GM18868 (cell line): ENCODE data around the gene PBX3.

Experiments used
- ATAC-seq: cut with Tn5 transposase; IDR thresholded peaks from one replicate; pipeline ENCODE4 v1.9.1; 2021; ENCODE audit warnings: mild to moderate bottlenecking, moderate library complexity; ENCODE audit not compliant: unreplicated experiment

Gene PBX3

DNA sequence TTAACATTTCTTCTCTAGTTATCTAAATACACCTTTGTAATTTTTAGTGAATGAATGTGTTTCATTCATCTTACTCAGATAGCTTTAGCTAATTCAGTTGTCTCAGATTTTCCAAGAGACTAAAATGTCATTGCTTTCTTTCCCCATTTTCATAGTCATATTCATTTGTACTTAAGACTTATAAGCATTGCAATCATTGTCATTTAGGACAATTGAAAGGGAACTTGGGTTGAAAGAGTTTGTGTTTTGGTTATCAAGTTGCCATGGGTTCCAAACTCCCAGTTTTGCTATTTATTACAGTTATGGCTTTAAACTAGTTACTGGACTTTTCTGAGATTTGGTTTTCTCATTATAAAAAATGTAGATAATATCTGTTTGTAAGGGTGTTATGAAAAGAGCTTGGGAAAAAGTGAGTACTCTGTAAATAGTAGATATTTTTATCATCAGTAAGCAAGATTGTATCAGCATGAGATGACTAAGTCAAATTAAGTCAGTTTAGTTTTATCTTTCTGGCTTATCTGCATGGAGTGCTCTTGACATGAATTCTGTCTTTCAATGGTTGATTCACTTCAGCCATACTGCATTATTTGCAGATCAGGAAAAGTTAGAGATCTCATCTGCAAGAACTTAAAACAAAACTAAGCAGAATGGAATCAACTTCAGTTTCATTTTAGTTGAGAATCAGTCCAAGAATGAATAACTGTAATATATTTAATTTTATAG lies 107.5 kb downstream of the PBX3 start:
- ATAC-seq: no peak

DNA sequence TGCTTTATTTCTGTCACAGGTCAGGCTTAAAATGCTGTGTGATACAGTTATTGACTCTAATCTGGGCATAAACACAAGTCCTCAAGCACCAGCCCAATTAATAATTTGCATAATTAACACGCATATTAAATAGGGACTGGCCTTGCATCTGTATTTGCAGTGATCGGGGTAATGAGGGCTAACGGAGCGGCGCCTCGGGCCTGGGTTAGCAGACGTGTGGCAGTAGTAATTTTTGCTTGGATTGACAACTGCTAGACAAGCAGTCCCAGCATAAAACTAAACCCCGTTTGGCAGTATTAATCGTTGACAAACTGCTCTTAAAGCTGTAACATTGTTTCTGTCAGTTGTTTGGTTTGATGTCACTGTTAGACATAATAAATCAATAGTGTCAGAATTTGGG lies 109.2 kb downstream of the PBX3 start:
- ATAC-seq: no peak

DNA sequence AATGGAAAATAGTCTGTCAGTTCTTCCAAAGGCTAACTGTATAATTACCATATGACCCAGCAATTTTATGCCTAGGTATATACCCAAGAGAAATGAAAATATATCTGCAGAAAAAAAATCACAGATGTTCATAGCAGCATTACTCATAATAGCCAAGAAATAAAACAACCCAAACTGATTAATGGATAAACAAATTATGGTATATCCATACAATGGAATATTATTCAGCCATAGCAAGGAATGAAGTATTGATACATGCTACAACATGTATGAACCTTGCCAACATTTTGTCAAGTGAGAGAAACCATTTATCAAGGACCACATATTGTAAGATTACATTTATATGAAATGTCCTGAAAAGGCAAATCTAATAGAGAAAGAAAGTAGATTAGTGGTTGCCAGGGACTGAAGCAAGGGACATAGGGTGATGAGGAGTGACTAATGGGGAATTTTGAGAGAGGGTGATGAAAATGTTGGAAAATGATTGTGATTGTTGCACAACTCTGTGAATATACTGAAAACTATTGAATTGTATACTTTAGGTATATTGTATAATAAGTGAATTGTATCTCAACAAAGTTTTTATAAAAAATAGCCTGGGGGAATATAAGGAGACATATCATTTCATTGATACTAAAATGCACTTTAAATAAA lies 114.4 kb downstream of the PBX3 start:
- no peak for ATAC-seq

DNA sequence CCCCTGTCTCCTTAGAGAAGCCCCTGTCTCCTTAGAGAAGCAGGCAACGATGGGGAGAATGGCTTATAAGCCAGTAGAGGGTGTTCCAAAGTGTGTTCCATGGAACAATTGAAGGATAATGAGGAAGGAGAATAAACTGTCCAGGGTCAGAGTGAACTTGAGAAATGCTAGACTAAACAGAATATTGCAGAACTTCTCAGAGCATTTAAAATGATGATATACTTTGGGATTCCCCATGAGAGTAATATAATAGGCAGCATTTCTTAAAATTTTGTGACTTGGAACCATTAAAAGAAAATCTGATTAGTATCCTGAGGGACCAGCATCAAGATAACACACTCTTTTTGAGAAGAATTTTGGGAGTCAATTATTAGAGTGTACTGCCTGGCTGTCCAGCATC lies 116.8 kb downstream of the PBX3 start:
- ATAC-seq: no peak

DNA sequence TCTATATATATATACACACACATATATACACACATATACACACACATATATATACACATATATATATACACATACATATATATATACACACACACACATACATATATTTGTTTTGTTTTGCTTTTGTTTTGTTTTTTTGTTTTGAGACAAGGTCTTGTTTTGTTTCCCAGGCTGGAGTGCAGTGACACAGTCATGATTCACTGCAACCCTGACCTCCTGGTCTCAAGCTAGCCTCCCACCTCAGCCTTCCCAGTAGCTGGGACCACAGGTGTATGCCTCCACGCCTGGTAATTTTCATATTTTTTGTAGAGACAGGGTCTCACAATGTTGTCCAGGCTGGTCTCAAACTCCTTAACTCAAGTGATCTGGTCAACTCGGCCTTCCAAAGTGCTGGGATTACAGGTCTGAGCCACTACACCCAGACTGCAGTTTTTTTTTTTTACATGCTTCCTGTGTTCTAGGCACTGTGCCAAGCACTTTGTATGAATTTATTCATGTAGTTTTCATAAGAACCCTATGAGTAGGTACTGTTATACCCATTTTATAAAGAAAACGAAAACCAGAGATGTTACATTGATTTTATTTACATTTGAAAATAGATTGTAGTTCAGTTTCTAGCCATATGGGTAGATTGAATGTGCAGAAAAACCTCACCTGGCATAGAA lies 120.7 kb downstream of the PBX3 start:
- ATAC-seq: no peak

DNA sequence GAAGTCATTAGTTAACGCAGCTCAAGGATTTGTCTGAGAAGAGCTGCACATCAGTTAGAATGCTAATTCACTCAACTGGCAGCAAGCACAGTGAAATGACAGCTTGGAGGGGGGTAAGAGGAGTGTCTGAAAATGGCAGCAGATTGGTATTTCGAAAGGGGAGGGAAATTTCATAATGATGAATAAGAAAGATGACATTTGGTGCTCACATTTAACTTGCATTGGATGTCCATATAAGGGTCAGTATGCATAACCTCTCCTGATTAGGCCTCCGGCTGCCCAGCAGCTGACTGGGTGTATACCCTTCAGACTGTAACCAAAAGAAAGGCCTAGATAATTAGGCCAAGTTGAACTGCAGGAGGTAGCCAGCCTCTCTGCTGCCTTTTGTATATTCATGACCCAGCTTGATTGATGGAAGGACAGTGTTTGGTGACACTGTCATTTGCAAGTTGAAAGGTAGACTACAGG lies 131.0 kb downstream of the PBX3 start:
- no peak for ATAC-seq

DNA sequence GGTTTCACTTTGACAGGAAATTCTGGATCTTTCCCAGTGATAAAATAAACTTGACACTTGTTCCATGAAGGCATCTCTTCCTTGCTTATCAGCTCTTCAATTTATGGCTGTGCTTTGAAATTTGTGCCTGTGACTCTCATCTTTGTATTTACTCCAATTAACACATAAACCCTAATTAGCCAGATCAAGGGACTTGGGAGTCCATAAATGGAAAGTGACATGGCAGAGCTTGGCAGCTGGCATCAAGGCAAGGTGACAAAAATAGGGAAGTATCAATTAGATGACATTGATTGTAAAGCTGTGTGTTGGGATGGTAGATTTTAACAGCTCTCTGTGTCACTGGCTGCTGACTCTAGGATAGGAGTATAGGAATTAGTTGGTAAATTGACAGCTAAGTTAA lies 133.9 kb downstream of the PBX3 start:
- no peak for ATAC-seq

DNA sequence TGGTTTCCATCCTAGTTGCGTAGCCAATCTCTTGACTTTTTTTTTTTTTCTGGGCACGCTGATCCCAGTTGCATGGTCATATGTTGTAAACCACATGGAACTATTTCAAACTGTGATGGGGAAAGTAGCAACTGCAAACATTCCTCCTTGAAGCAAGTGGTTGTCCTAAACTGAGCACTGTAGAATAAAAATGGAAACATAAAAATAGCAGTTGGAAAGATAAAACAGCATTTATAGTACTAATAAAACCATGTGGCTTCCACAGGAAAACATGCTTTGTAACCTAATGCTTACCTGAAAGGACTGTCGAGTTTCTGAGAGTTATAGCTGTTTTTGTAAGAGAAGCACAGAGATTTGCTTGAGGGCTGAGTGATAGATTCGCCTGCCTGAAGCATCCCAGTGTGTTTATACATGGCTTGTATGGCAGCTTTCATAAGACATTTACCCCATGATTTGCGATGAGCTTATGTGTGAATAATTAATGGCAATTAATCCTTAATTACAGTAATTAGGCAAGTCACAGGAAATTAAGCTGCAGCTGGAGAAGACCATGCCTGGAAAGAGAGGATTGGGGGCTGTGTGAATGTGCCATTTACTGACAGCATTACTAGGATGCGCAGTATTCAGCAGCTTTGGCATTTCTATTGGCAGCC lies 136.5 kb downstream of the PBX3 start:
- ATAC-seq: no peak

DNA sequence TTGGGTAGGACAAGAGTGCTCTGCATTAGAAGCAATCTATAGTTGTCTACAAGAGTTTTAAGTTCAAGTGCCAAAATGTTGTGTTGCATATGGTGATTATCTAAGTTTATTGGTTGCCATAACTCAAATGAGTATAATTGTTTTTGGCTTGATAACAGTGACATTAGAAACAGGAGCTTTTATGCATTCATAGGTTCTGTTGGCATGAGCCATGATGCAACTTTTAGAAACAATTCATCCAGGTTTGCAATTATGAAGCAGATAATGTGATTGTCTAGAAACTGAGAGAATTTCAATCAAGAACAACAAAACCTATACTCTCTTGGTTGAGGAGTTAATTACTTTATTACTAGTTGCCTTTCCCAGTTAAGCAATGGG lies 137.0 kb downstream of the PBX3 start:
- ATAC-seq: no peak

DNA sequence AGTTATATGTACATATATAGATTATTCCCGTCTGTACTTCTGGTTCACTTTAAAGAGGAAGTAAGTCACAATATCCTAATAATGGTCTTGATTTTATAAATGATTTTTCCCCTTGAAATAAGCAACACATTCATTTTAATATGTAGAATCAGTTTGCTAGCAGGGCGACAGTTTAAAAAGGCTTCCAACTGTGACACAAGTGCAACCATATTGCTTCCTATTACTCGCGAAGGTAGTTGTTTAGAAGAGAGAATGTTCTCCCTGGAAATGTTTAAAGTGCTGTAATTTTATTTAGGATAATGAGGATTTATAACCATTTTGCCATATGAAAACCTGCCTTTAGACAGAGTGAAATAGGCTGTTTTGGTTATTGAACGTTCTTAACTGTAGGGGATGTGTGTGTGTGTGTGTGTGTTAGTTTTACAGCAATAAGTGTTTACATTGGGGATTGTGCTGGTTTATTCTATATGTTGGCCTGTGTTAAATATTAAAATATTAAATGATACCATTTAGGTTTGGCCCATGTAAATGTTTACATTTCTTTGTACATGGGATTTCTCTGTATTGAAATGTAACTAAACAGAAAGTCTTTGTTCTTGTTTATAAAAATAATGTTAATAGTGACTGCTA lies 138.3 kb downstream of the PBX3 start:
- no peak for ATAC-seq

DNA sequence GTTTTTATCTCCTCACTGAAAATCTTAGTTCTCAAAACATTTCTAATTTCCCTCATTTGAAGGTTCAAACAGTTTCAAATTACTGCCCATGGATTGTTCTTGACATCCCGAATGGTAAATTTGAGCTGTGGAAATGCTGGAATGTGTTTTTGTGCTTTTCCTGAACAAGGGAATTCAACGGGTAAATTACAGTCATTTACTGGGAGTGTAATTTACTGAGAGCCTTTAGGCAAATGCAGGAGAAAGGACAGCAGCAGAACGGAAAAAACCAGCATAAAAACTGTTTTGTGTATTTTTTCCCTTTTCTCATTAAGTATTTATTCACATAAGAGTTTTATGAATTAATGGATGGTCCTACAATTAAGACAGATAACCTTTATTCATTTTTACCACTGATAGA lies 139.2 kb downstream of the PBX3 start:
- ATAC-seq: no peak

DNA sequence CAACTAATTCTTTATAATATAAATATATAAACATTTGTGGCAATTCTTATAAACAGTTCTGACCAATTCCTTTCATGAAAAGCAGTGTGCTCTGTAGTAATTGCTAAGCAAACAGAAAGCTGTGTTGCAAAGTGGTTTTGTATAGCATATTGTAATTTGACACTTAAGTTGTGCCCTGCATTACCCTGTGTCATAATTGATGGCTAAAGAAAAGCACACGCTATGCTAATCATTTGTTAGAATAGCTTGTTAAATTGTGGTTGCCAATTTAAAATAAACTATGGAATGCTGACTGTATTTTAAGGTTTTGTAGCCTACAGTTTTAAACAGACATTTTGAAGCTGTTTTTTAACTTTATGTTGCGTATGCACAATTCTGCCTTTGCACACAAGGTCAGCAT lies 140.0 kb downstream of the PBX3 start:
- no peak for ATAC-seq

DNA sequence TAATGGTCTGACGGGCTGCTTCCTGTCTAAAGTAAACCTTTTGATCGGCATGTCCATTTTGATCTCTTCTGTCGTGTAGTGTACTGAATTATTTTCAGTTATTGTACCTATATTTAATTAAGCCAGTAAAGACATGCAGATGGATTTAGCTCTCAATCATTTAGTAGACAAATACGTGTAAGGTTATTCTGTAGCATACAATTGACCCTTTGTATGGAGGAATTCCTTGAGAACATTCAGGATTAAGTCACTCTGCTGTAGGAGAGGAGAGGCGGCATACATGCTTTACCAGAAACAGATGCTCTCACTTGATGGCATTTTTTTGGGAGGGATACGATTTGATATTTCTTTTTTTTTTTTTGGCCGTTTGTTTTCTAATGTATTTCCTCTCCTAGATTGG lies 141.0 kb downstream of the PBX3 start:
- no peak for ATAC-seq

DNA sequence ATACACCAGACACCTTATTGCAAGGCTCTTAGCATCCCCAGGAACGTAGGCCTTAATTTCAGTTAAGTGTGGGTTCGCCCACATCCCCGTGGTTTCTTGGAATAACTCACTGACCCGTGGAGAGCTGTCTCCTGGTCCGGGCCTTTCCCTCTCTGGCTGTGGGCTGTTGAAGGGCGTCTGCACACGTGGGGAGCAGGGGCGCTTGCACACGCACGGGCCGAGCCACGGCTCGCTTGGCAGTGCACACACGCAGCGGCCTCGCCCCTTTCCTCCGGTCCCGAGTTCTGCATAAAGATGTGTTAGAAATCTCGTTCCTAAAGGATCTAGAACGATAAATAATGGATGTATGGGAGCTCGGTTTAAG lies 141.9 kb downstream of the PBX3 start:
- ATAC-seq: no peak

DNA sequence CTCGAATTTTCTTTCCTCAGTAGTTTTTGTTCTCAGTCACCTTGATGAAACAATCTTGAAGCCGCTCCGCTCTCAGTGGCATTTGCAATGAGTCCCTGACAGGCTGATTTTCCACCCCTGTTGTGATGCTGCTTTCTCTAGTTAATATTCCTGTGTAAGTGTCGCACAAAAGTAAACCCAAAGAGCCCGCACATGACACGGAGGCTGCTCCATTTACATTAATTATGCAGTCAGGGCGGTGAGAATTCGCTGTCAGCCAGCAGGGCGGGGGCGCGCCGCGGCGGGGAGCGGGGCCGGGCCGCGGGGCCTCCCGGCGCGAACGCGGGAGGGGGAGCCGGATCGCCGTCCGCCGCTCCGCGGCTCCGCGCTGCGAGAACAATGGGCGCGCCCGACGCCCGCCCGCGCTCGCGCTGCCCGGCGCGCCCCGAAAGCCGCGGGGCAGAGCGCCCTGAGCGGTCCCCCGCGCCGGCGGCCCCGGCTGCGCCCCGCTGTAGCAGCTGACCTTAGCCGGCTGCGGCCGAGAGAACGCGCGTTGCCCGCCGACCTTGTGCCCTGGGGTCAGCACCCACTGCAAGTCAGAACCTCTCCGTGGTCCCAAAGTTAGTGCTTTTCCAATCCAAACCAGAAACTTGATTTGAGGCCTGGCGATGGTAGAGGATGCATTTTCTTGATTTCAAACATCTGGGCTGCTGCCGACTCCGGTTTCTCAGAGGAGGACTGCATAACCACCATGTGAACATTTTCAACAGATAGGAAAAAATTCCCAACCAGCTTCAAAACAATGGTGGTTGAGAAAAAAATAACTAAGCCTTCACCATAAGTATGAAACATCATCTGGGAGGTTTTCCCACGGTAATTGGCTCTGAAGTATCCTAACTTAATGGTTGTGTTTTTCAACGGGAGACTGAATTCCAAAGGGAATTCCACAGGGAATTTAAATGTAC lies 142.6 kb downstream of the PBX3 start:
- no peak for ATAC-seq

DNA sequence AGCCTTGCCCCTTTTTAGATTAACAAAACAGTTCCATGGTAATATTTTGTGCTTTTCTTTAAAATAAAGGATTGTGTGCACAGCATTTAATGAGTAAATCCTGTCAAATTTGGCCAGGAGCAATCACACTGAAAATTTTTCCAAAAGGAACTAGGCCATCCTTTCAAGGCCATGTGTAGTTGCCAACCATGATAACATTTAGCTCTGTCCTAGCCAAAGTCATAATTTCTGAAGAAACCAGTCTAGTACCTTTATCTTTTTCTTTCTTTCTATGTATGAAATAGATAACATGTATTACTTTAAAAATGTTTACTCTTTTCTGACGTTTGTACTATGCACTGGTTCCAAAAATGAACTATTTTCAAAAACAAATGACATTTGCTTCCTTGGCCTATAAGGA lies 143.7 kb downstream of the PBX3 start:
- ATAC-seq: no peak

DNA sequence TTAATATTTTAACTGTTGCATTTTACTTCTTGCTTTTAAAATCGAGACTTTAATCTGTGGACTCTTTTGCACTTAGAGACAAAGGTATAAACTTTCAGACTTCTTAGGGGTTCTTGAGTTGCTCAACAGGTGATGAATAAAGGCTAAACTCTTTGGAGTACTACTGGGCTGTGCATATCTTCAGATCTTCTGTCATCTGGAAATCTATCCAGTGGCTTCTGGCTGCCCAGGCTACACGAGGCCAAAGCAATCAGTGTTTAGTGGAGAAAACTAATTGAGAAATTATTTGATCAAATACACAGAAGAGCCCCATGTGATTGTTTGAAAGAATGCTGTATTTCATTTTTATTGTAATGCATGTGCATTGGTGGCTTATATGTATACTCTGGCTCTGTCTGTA lies 146.1 kb downstream of the PBX3 start:
- no peak for ATAC-seq

DNA sequence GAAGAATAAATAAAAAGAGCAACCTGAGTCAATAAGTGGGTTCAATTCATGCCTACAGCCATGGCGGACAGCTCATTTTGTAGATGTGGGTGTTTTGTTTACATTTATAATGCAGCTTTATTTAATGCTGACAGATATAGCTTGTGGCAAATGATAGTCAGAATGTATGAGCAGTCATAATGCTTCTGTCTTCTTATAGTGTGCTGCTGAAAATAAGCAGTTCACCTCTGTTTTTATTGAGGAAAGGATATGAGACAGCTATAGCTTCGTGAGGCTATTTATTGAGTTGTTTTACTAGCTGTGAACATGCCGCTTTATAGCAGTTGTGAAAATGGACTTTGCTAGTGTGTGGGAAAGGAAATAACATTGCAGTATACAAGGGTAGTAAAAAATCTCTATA lies 147.4 kb downstream of the PBX3 start:
- ATAC-seq: no peak

DNA sequence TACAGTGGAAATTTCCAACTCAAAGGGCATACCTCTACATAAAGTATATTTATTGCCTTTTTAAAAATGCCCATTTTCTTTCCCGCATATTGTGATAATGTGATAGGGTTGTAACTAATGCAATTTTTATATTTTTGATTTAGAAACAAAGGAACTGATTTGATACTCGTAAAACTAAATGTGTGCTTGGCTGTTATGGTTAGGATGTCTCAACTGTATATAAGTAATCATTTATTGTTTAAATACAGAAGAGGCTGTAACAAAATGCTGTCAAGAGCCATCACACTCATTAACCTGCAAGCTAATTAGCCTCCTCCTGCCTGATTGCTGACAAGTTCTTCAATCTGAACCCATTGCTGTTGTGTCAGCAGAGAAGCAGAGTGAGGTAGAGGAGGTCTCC lies 149.2 kb downstream of the PBX3 start:
- ATAC-seq: no peak

DNA sequence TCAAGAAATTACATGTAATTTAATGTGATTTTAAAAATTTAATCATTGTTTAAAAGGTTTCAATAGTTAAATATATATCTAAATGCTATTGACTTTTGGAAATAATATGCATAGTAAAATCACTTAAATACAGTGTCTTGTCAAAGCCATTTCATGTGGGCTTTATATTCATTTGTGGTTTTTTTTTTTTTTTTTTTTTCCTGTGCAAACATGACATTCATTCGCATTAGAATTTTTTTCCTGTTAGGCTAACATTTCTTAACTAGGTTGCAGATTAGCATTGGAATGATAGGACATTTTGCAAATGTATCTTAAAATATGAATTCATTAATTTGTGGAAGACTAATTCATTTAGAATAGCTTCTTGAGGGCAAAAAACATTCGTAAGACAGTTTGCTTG lies 149.8 kb downstream of the PBX3 start:
- no peak for ATAC-seq
